ENCODE measurements around the gene DNAH17. TPM values are rescaled to one million over a fixed set of nuclear protein-coding genes. Genes with fewer than 3 reads are reported as not detected.
A peak's percentile ranks its signal among the peaks of the same experiment; 100 is the strongest.

The DNAH17 gene
- polyA plus RNA-seq, 3 donors, result 0.01 to 0.51 (median 0.11) TPM

GRCh38 chr17:78600181-78600721, 23.1 kb upstream of the DNAH17 start:
- Mint-ChIP-seq H3K27me3 (ENCODE audit: low read depth in 3 of 3) (peaks cover 1 to 7% (median 3%) of the 10 kb centered on the region in 3 donors), H3K4me1 (peaks cover 33% of the 10 kb centered on the region), H3K9me3 (peaks cover 0 to 3% (median 0%) of the 10 kb centered on the region in 7 donors), H3K27ac (no peak overlapping the region), H3K4me3 (no peak overlapping the region), H3K36me3 (peaks cover 0 to 7% of the 10 kb centered on the region in 2 donors)
- no peak for DNase-seq
- intact Hi-C loops (cut with micrococcal nuclease), result no loop called here
- H3K27ac ChIP-seq (ENCODE audit: low read depth in 1 of 2, low read length in 2 of 2), result no peak overlapping the region
- no peak overlapping the region for H3K4me3 ChIP-seq (replicated peaks in 1 of 3; ENCODE audit: low read depth in 2 of 3, low read length in 3 of 3)
- no peaks in the 10 kb centered on the region for H3K27me3 ChIP-seq (ENCODE audit: control insufficient read depth in 2 of 2, insufficient read depth in 2 of 2, low read length in 2 of 2)
- H3K9me3 ChIP-seq (replicated peaks in 1 of 2; ENCODE audit: control insufficient read depth in 1 of 2, insufficient read depth in 1 of 2, low read length in 2 of 2), result no peaks in the 10 kb centered on the region
- no peaks in the 10 kb centered on the region for H4K20me1 ChIP-seq (ENCODE audit: insufficient read depth, low read length)
- no peaks in the 10 kb centered on the region for H3K79me2 ChIP-seq (ENCODE audit: insufficient read depth, low read length)
- H3K36me3 ChIP-seq (replicated peaks in 1 of 2; ENCODE audit: control insufficient read depth in 1 of 2, insufficient read depth in 2 of 2, low read length in 2 of 2), result no peaks in the 10 kb centered on the region
- H3K4me1 ChIP-seq (ENCODE audit: control insufficient read depth in 1 of 2, insufficient read depth in 2 of 2, low read length in 2 of 2), result peaks cover 22 to 31% of the 10 kb centered on the region in 2 donors
- TF ChIP-seq CTCF (IDR thresholded peaks at IDR 0.05), result no peak
- H3K4me2 ChIP-seq (replicated peaks; ENCODE audit: extremely low read depth, low read length, poor library complexity, severe bottlenecking), result no peak overlapping the region
- H3K9ac ChIP-seq (ENCODE audit: insufficient read depth, low read length, poor library complexity, severe bottlenecking), result no peak overlapping the region
- WGBS (ENCODE audit: insufficient coverage), result 90% methylated on average over 5 of the region's 10 CpGs
- H2AFZ ChIP-seq (ENCODE audit: insufficient read depth, low read depth, low read length, poor library complexity, severe bottlenecking), result no peak overlapping the region

- no peaks in the 10 kb centered on the region for H3K9me3 ChIP-seq (replicated peaks in 1 of 2; ENCODE audit: control insufficient read depth in 1 of 2, insufficient read depth in 1 of 2, low read length in 2 of 2)
- Mint-ChIP-seq H3K4me3 (no peak overlapping the region), H3K36me3 (peaks cover 0 to 7% of the 10 kb centered on the region in 2 donors), H3K27ac (peak overlapping the region in 2 of 7 donors; percentile 35 to 83), H3K9me3 (peaks cover 0 to 3% (median 0%) of the 10 kb centered on the region in 7 donors), H3K27me3 (ENCODE audit: low read depth in 3 of 3) (peaks cover 0 to 7% (median 5%) of the 10 kb centered on the region in 3 donors), H3K4me1 (peaks cover 33% of the 10 kb centered on the region)
- H3K36me3 ChIP-seq (replicated peaks in 1 of 2; ENCODE audit: control insufficient read depth in 1 of 2, insufficient read depth in 2 of 2, low read length in 2 of 2), result no peaks in the 10 kb centered on the region
- intact Hi-C loops (cut with micrococcal nuclease), result loop anchor here in 1 of 2 donors (10.0 kb wide), 1 partner anchor 65 kb away; no protein-coding TSS in a partner anchor
- no peaks in the 10 kb centered on the region for H3K79me2 ChIP-seq (ENCODE audit: insufficient read depth, low read length)
- H4K20me1 ChIP-seq (ENCODE audit: insufficient read depth, low read length), result no peaks in the 10 kb centered on the region
- no peak overlapping the region for H2AFZ ChIP-seq (ENCODE audit: insufficient read depth, low read depth, low read length, poor library complexity, severe bottlenecking)
- H3K27ac ChIP-seq (ENCODE audit: low read depth in 1 of 2, low read length in 2 of 2), result no peak overlapping the region
- DNase-seq, result no peak
- no CpG with 5 or more reads among the region's 5 CpGs for WGBS (ENCODE audit: insufficient coverage)
- no peaks in the 10 kb centered on the region for H3K27me3 ChIP-seq (ENCODE audit: control insufficient read depth in 2 of 2, insufficient read depth in 2 of 2, low read length in 2 of 2)
- no peak for TF ChIP-seq CTCF (IDR thresholded peaks at IDR 0.05)
- H3K4me3 ChIP-seq (replicated peaks in 1 of 3; ENCODE audit: low read depth in 2 of 3, low read length in 3 of 3), result no peak overlapping the region
- H3K4me2 ChIP-seq (replicated peaks; ENCODE audit: extremely low read depth, low read length, poor library complexity, severe bottlenecking), result no peak overlapping the region
- peaks cover 20 to 27% of the 10 kb centered on the region in 2 donors for H3K4me1 ChIP-seq (ENCODE audit: control insufficient read depth in 1 of 2, insufficient read depth in 2 of 2, low read length in 2 of 2)
- no peak overlapping the region for H3K9ac ChIP-seq (ENCODE audit: insufficient read depth, low read length, poor library complexity, severe bottlenecking)
Measured at GRCh38 chr17:78599419-78599818, 22.2 kb upstream of the DNAH17 start.

All from CD14-positive monocyte (primary cell).